Measurements from ENCODE around the gene DERL3.
A peak's percentile ranks its signal among the peaks of the same experiment; 100 is the strongest.

Gene DERL3

GRCh38 chr22:23844739-23845202 lies 6.0 kb upstream of the DERL3 start:
- H3K4me1 ChIP-seq (ENCODE audit: control insufficient read depth, insufficient read depth, low read length) = peaks cover 17% of the 10 kb centered on the region
- H3K9ac ChIP-seq (ENCODE audit: low read length) = no peak overlapping the region
- H3K36me3 ChIP-seq (ENCODE audit: control insufficient read depth, insufficient read depth, low read length) = no peaks in the 10 kb centered on the region
- H3K9me3 ChIP-seq (ENCODE audit: control insufficient read depth, low read length) = no peaks in the 10 kb centered on the region
- H3K4me3 ChIP-seq (ENCODE audit: low read length) = no peak overlapping the region
- H3K27me3 ChIP-seq (ENCODE audit: control insufficient read depth, insufficient read depth, low read length) = peaks cover 7% of the 10 kb centered on the region

- H3K4me1 ChIP-seq (ENCODE audit: control insufficient read depth, insufficient read depth, low read length) = peaks cover 23% of the 10 kb centered on the region
- H3K9ac ChIP-seq (ENCODE audit: low read length) = no peak overlapping the region
Observed at GRCh38 chr22:23842599-23842998, 3.8 kb upstream of the DERL3 start.

DNA sequence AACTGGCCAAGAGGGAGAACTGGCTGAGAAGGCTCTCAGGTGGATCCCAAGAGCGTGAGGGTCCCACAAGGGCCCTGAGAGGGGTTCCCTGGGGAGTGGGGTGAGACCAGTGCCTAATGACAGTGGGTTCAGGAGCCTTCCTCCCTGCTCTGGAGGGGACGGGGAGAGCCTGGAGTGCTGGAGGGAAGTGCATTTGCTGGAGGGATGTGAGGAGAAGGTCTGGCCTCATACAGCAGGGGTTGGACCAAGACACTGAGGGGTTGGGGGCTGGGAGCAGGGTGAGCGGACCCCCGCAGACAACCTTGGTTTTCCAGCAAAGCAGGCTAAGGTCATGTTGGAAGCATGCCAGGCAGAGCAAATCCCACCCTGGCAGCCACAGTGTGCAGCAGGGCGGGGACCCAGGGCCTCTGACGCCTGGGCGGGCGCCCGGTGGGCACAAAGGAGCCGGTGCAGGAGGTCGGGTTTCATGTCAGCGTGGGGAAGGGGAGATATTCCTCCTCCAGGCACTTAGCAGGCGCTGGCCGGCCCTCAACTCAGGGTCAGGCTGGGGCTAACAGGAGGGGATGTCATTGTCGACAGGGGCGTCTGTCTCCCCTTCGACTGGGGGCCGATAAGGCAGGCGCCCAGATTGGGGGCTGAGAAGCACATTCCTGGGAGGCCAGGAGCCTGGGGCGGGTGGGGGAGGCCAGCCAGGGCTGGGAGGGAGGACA lies 3.1 kb upstream of the DERL3 start:
- Histone ChIP-seq H3K4me1 (ENCODE audit: control insufficient read depth, insufficient read depth, low read length) (peaks cover 27% of the 10 kb centered on the region), H3K4me3 (ENCODE audit: low read length) (no peak overlapping the region), H3K36me3 (ENCODE audit: control insufficient read depth, insufficient read depth, low read length) (no peaks in the 10 kb centered on the region), H3K27me3 (ENCODE audit: control insufficient read depth, insufficient read depth, low read length) (no peaks in the 10 kb centered on the region), H3K9me3 (ENCODE audit: control insufficient read depth, low read length) (no peaks in the 10 kb centered on the region), H3K9ac (ENCODE audit: low read length) (no peak overlapping the region)

More at GRCh38 chr22:23842599-23842998, 3.8 kb upstream of the DERL3 start:
- Histone ChIP-seq H3K4me3 (ENCODE audit: low read length) (no peak overlapping the region), H3K27me3 (ENCODE audit: control insufficient read depth, insufficient read depth, low read length) (no peaks in the 10 kb centered on the region), H3K36me3 (ENCODE audit: control insufficient read depth, insufficient read depth, low read length) (no peaks in the 10 kb centered on the region), H3K9me3 (ENCODE audit: control insufficient read depth, low read length) (no peaks in the 10 kb centered on the region)

- H3K36me3 ChIP-seq (ENCODE audit: control insufficient read depth, insufficient read depth, low read length) = no peaks in the 10 kb centered on the region
- H3K4me1 ChIP-seq (ENCODE audit: control insufficient read depth, insufficient read depth, low read length) = peaks cover 30% of the 10 kb centered on the region
- H3K9ac ChIP-seq (ENCODE audit: low read length) = no peak overlapping the region
- no peaks in the 10 kb centered on the region for H3K27me3 ChIP-seq (ENCODE audit: control insufficient read depth, insufficient read depth, low read length)
- H3K9me3 ChIP-seq (ENCODE audit: control insufficient read depth, low read length) = no peaks in the 10 kb centered on the region
- no peak overlapping the region for H3K4me3 ChIP-seq (ENCODE audit: low read length)
Observed at GRCh38 chr22:23841292-23841691, 2.5 kb upstream of the DERL3 start.

GRCh38 chr22:23840026-23840425 lies 1.2 kb upstream of the DERL3 start:
- Histone ChIP-seq H3K36me3 (ENCODE audit: control insufficient read depth, insufficient read depth, low read length) (no peaks in the 10 kb centered on the region), H3K27me3 (ENCODE audit: control insufficient read depth, insufficient read depth, low read length) (no peaks in the 10 kb centered on the region), H3K9me3 (ENCODE audit: control insufficient read depth, low read length) (no peaks in the 10 kb centered on the region), H3K4me3 (ENCODE audit: low read length) (no peak overlapping the region), H3K9ac (ENCODE audit: low read length) (no peak overlapping the region), H3K4me1 (ENCODE audit: control insufficient read depth, insufficient read depth, low read length) (peaks cover 28% of the 10 kb centered on the region)

DNA sequence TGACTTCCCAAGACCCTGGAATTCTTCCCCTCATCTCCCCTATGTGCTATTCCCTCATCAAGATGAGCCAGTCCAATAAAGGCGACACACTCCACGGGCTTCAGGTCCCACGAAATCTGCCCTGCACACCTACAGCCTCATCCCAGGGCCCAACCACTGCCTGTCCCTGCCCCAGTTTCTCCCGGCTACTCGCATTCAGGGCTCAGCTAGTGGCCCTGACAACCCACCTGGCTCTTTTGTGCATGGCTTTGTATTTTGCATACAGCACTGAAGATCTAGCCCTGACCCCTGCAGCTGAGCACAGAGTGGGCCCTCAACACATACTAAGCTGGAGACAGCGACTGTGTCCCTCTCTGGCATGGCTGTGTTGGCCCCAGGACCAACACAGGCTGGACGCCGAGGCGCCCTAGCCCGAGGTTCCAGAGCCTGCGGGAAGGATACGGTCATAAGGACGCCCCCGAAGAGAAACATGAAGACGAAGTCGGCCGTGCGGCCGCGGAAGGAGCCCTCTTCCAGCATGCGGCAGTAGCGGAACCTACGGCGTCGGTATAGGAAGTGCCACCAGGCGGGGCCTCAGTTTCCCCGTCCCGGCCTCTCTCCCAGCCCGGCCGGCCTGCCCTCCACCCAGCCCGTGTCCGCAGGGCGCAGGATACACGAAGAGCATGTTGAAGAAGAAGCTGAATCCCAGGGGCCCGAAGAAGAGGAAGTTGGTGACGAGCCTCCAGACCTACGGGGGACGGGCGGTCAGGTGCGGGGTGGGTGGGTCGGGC lies 710 bp downstream of the DERL3 start:
- H3K9ac ChIP-seq (ENCODE audit: low read length) = peak overlapping the region; percentile 17
- peaks cover 23% of the 10 kb centered on the region for H3K4me1 ChIP-seq (ENCODE audit: control insufficient read depth, insufficient read depth, low read length)
- no peaks in the 10 kb centered on the region for H3K9me3 ChIP-seq (ENCODE audit: control insufficient read depth, low read length)
- H3K4me3 ChIP-seq (ENCODE audit: low read length) = no peak overlapping the region
- H3K36me3 ChIP-seq (ENCODE audit: control insufficient read depth, insufficient read depth, low read length) = no peaks in the 10 kb centered on the region
- H3K27me3 ChIP-seq (ENCODE audit: control insufficient read depth, insufficient read depth, low read length) = no peaks in the 10 kb centered on the region

GRCh38 chr22:23837496-23837859 lies 1.3 kb downstream of the DERL3 start:
- Histone ChIP-seq H3K27me3 (ENCODE audit: control insufficient read depth, insufficient read depth, low read length) (no peaks in the 10 kb centered on the region), H3K9ac (ENCODE audit: low read length) (no peak overlapping the region), H3K4me1 (ENCODE audit: control insufficient read depth, insufficient read depth, low read length) (peaks cover 23% of the 10 kb centered on the region), H3K9me3 (ENCODE audit: control insufficient read depth, low read length) (no peaks in the 10 kb centered on the region), H3K4me3 (ENCODE audit: low read length) (no peak overlapping the region), H3K36me3 (ENCODE audit: control insufficient read depth, insufficient read depth, low read length) (no peaks in the 10 kb centered on the region)

DNA sequence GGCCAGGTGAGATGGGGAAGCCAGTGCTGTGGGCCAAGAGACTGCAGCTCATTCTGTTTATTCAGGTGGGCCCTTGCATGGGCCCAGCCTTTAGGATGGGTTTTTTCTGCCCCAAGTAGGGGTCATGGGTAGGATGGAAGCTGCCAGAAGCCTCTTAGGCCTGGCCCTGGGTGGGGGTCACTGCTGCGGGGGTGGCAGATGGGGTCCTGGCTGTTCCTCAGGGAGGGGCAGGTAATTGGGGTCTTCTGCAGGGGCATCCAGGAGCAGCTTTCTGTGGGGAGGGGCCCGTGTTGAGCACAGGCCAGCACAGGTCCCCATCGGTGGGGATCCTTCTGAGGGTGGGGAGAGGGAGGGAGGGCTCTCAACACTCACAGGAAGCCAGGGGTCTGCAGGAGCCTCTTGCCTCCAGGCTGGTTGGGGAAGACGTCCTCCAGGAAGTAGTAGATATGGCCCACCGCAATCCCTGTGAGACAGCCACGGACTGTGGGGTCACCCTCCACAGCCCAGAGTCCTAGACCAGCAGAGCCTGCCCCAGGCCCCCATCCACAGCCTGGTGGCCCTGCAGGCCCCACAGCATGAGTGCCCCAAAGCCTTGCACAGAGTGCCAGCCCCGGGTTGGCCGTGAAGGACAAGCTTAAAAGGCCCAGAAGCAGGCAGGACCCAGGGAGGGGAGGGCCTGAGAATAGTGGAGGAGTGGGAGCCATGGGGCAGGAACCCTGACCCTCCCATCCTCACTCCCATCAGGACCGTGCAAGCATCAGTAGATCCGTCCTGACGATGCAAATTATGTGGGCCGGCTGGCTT lies 1.9 kb downstream of the DERL3 start:
- peaks cover 23% of the 10 kb centered on the region for H3K4me1 ChIP-seq (ENCODE audit: control insufficient read depth, insufficient read depth, low read length)
- H3K9me3 ChIP-seq (ENCODE audit: control insufficient read depth, low read length) = no peaks in the 10 kb centered on the region
- H3K9ac ChIP-seq (ENCODE audit: low read length) = no peak overlapping the region
- no peaks in the 10 kb centered on the region for H3K36me3 ChIP-seq (ENCODE audit: control insufficient read depth, insufficient read depth, low read length)
- H3K4me3 ChIP-seq (ENCODE audit: low read length) = no peak overlapping the region
- no peaks in the 10 kb centered on the region for H3K27me3 ChIP-seq (ENCODE audit: control insufficient read depth, insufficient read depth, low read length)

- no peak overlapping the region for H3K4me3 ChIP-seq (ENCODE audit: low read length)
- H3K4me1 ChIP-seq (ENCODE audit: control insufficient read depth, insufficient read depth, low read length) = peaks cover 23% of the 10 kb centered on the region
- no peaks in the 10 kb centered on the region for H3K9me3 ChIP-seq (ENCODE audit: control insufficient read depth, low read length)
- H3K36me3 ChIP-seq (ENCODE audit: control insufficient read depth, insufficient read depth, low read length) = no peaks in the 10 kb centered on the region
- H3K9ac ChIP-seq (ENCODE audit: low read length) = no peak overlapping the region
- no peaks in the 10 kb centered on the region for H3K27me3 ChIP-seq (ENCODE audit: control insufficient read depth, insufficient read depth, low read length)
Observed at GRCh38 chr22:23836281-23836680, 2.5 kb downstream of the DERL3 start.

GRCh38 chr22:23835484-23836144 lies 3.2 kb downstream of the DERL3 start:
- H3K4me1 ChIP-seq (ENCODE audit: control insufficient read depth, insufficient read depth, low read length) = peaks cover 23% of the 10 kb centered on the region

GRCh38 chr22:23834793-23835483 lies 3.9 kb downstream of the DERL3 start:
- Histone ChIP-seq H3K4me1 (ENCODE audit: control insufficient read depth, insufficient read depth, low read length) (peaks cover 23% of the 10 kb centered on the region), H3K4me3 (ENCODE audit: low read length) (no peak overlapping the region), H3K36me3 (ENCODE audit: control insufficient read depth, insufficient read depth, low read length) (no peaks in the 10 kb centered on the region), H3K9ac (ENCODE audit: low read length) (no peak overlapping the region), H3K9me3 (ENCODE audit: control insufficient read depth, low read length) (no peaks in the 10 kb centered on the region), H3K27me3 (ENCODE audit: control insufficient read depth, insufficient read depth, low read length) (no peaks in the 10 kb centered on the region)

More at GRCh38 chr22:23835484-23836144, 3.2 kb downstream of the DERL3 start:
- Histone ChIP-seq H3K36me3 (ENCODE audit: control insufficient read depth, insufficient read depth, low read length) (no peaks in the 10 kb centered on the region), H3K27me3 (ENCODE audit: control insufficient read depth, insufficient read depth, low read length) (no peaks in the 10 kb centered on the region), H3K9ac (ENCODE audit: low read length) (no peak overlapping the region), H3K4me3 (ENCODE audit: low read length) (no peak overlapping the region), H3K9me3 (ENCODE audit: control insufficient read depth, low read length) (no peaks in the 10 kb centered on the region)

Measured in mucosa of stomach (tissue), 1 donor.